ENCODE measurements around the gene ARMC9. TPM values are rescaled to one million over a fixed set of nuclear protein-coding genes. Genes with fewer than 3 reads are reported as not detected.

The ARMC9 gene
- total and polyA plus RNA-seq, 7 donors: 2.4 to 95.3 (median 24.3) TPM

GRCh38 chr2:231278868-231279267 lies 80.4 kb downstream of the ARMC9 start:
- no peaks in the 10 kb centered on the region for H3K9me3 ChIP-seq
- H3K27me3 ChIP-seq: no peaks in the 10 kb centered on the region
- no peak overlapping the region for H3K4me3 ChIP-seq
- intact Hi-C loops (cut with DNase I): no loop called here
- TF ChIP-seq EP300 (IDR thresholded peaks at IDR 0.05): no peak
- TF ChIP-seq CTCF (IDR thresholded peaks at IDR 0.05): no peak
- TF ChIP-seq POLR2A (IDR thresholded peaks at IDR 0.05): no peak
- TF ChIP-seq POLR2AphosphoS5 (IDR thresholded peaks at IDR 0.05): no peak
- 91 to 92% methylated on average over 2 of the region's 2 CpGs for WGBS, 2 donors
- DNase-seq: peak; percentile 27
- H3K27ac ChIP-seq: no peak overlapping the region
- H3K4me1 ChIP-seq: peaks cover 0 to 9% (median 3%) of the 10 kb centered on the region in 4 donors
- H3K36me3 ChIP-seq: peaks cover 18 to 98% (median 47%) of the 10 kb centered on the region in 4 donors

DNA sequence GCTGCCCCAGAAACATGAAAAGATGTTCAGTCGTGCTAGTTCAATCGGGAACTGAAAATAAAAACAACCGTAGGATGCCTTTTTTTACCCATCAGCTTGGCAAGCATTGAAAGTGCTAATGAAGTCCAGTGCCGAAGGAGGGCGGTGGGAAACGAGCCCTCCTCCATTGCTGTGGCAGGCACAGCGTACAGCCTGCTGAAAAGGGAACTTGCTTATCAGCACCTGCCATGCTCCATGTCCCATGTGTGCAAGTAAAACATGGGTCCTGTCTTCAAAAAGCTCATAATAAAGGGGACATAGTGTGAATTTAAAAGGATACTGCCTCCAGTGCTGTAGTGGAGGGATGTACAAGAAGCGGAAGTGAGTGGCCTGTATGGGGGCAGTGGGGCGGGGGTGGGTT lies 82.4 kb downstream of the ARMC9 start:
- DNase-seq: no peak
- Histone ChIP-seq H3K27ac (no peak overlapping the region), H3K4me3 (no peak overlapping the region), H3K27me3 (no peaks in the 10 kb centered on the region), H3K4me1 (no peaks in the 10 kb centered on the region), H3K36me3 (peaks cover 18 to 97% (median 45%) of the 10 kb centered on the region in 4 donors), H3K9me3 (no peaks in the 10 kb centered on the region)
- intact Hi-C loops (cut with DNase I): loop anchor here (5.0 kb wide), 1 partner anchor 179 kb away; no protein-coding TSS in a partner anchor
- WGBS, 2 donors: 71 to 91% methylated on average over 9 of the region's 9 CpGs
- no peak for TF ChIP-seq CTCF (IDR thresholded peaks at IDR 0.05)
- no peak for TF ChIP-seq EP300 (IDR thresholded peaks at IDR 0.05)
- no peak for TF ChIP-seq POLR2AphosphoS5 (IDR thresholded peaks at IDR 0.05)
- no peak for TF ChIP-seq POLR2A (IDR thresholded peaks at IDR 0.05)

DNA sequence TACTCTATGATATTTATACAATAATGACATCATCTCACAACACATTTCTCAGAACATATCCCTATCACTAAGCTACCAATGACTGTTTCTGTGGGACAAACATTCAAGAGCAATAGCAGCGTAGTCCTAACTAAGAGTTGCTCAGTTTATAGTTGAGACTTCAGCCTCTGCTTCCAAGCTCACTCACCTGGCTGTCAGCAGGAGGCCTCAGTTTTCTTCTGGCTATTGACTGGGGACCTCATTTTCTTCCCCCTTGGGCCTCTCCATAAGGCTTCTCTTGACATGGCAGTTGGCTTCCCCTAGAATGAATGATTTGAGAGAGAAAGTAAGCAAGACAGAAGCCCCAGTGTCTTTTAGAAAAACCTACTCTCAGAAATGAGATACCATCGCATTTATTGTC lies 85.9 kb downstream of the ARMC9 start:
- Histone ChIP-seq H3K36me3 (peaks cover 8 to 94% (median 26%) of the 10 kb centered on the region in 4 donors), H3K9me3 (no peaks in the 10 kb centered on the region), H3K27ac (no peak overlapping the region), H3K4me3 (no peak overlapping the region), H3K27me3 (no peaks in the 10 kb centered on the region), H3K4me1 (no peaks in the 10 kb centered on the region)
- no peak for DNase-seq
- intact Hi-C loops (cut with DNase I): loop anchor here (5.0 kb wide), 1 partner anchor 182 kb away; no protein-coding TSS in a partner anchor
- TF ChIP-seq POLR2AphosphoS5 (IDR thresholded peaks at IDR 0.05): no peak
- TF ChIP-seq POLR2A (IDR thresholded peaks at IDR 0.05): no peak
- no peak for TF ChIP-seq EP300 (IDR thresholded peaks at IDR 0.05)
- no peak for TF ChIP-seq CTCF (IDR thresholded peaks at IDR 0.05)
- WGBS, 2 donors: 73 to 94% methylated on average over 2 of the region's 2 CpGs

DNA sequence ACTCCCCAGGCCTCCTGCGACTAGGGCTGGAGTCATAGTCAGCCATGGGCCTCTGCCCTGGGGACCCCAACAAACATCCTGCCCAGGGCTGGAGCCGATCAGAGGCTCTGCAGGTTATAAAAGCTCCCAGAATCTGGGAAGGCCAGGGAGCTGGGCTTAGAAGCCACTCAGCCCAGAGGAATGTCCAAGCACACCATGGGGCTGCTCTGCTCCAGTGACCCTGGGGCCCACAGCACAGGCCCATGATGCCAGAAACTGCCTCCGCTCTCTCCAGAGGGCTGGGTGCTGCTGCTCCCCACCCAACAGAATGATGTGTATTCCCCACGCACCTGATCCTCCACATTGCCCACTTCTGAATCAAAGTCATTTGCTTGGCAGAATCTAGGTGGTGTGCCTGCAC lies 88.5 kb downstream of the ARMC9 start:
- 96 to 98% methylated on average over 4 of the region's 4 CpGs for WGBS, 2 donors
- H3K9me3 ChIP-seq: no peaks in the 10 kb centered on the region
- H3K4me1 ChIP-seq: no peaks in the 10 kb centered on the region
- intact Hi-C loops (cut with DNase I): no loop called here
- H3K27ac ChIP-seq: no peak overlapping the region
- peaks cover 3 to 88% (median 15%) of the 10 kb centered on the region in 4 donors for H3K36me3 ChIP-seq
- TF ChIP-seq EP300 (IDR thresholded peaks at IDR 0.05): no peak
- no peak for TF ChIP-seq CTCF (IDR thresholded peaks at IDR 0.05)
- TF ChIP-seq POLR2A (IDR thresholded peaks at IDR 0.05): no peak
- TF ChIP-seq POLR2AphosphoS5 (IDR thresholded peaks at IDR 0.05): no peak
- DNase-seq: no peak
- no peak overlapping the region for H3K4me3 ChIP-seq
- H3K27me3 ChIP-seq: no peaks in the 10 kb centered on the region

GRCh38 chr2:231287696-231288095 lies 89.3 kb downstream of the ARMC9 start:
- no peak overlapping the region for H3K4me3 ChIP-seq
- DNase-seq: no peak
- intact Hi-C loops (cut with DNase I): no loop called here
- no peak overlapping the region for H3K27ac ChIP-seq
- no peaks in the 10 kb centered on the region for H3K9me3 ChIP-seq
- no peaks in the 10 kb centered on the region for H3K27me3 ChIP-seq
- WGBS, 2 donors: 87 to 89% methylated on average over 5 of the region's 5 CpGs
- peaks cover 3 to 89% (median 18%) of the 10 kb centered on the region in 4 donors for H3K36me3 ChIP-seq
- TF ChIP-seq POLR2A (IDR thresholded peaks at IDR 0.05) (no peak), EP300 (IDR thresholded peaks at IDR 0.05) (no peak), POLR2AphosphoS5 (IDR thresholded peaks at IDR 0.05) (no peak), CTCF (IDR thresholded peaks at IDR 0.05) (no peak)
- no peaks in the 10 kb centered on the region for H3K4me1 ChIP-seq
